ENCODE data around the gene SECISBP2L. TPM values are rescaled to one million over a fixed set of nuclear protein-coding genes. Genes with fewer than 3 reads are reported as not detected.

The SECISBP2L gene
- total RNA-seq, 3 donors from 2014 or later: 49.2 to 70.6 (median 62.3) TPM

DNA sequence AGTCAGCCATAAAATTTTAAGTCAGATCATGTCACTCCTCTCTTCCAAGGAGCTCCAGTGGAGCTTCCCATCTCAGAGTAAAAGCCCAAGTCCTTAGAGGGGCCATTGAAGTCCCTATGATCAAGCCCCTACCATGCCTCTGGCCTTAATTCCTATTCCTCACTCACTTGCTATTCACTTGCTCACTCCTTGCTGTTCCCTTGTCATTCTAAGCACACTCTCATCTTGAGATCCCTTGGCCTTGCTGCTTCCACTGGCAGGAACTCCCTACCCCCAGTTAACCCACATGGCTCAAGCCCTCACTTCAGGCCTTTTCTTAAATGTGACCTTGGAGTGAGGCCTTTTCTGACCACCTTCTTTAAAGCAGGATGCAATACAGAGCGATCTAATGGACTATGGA lies 12.3 kb upstream of the SECISBP2L start:
- TF ChIP-seq POLR2A (IDR thresholded peaks at IDR 0.05) (no peak), POLR2AphosphoS5 (IDR thresholded peaks at IDR 0.05) (no peak)
- TF ChIP-seq, protein P1, sequence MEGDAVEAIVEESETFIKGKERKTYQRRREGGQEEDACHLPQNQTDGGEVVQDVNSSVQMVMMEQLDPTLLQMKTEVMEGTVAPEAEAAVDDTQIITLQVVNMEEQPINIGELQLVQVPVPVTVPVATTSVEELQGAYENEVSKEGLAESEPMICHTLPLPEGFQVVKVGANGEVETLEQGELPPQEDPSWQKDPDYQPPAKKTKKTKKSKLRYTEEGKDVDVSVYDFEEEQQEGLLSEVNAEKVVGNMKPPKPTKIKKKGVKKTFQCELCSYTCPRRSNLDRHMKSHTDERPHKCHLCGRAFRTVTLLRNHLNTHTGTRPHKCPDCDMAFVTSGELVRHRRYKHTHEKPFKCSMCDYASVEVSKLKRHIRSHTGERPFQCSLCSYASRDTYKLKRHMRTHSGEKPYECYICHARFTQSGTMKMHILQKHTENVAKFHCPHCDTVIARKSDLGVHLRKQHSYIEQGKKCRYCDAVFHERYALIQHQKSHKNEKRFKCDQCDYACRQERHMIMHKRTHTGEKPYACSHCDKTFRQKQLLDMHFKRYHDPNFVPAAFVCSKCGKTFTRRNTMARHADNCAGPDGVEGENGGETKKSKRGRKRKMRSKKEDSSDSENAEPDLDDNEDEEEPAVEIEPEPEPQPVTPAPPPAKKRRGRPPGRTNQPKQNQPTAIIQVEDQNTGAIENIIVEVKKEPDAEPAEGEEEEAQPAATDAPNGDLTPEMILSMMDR (IDR thresholded peaks at IDR 0.05): no peak
- no peaks in the 10 kb centered on the region for H3K4me1 ChIP-seq
- DNase-seq (ENCODE audit: low spot score in 2 of 2): no peak

DNA sequence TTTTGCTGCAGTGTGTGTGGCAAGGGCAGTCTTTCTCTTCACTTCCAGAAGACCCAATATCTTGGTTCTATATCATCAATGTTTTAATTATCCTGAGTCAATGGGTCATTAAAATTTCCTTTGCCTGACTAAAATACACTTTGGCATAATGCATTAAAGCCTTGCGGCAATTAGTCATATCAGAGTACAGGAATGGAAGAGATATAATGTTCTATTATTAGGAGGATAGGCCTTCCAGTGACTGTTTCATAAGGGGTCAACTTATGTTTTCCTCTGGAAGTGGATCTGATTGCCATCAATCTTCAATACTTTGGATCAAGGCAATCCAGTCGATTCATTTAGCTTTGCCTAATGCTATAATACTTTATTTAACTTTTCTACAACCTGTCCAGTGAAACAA lies 9.4 kb upstream of the SECISBP2L start:
- Histone ChIP-seq H3K9me3 (no peaks in the 10 kb centered on the region), H3K36me3 (no peaks in the 10 kb centered on the region), H3K4me3 (no peak overlapping the region), H3K4me1 (no peaks in the 10 kb centered on the region), H3K27ac (no peak overlapping the region), H3K27me3 (no peaks in the 10 kb centered on the region)
- no peak for DNase-seq (ENCODE audit: low spot score in 2 of 2)
- TF ChIP-seq POLR2AphosphoS5 (IDR thresholded peaks at IDR 0.05) (no peak), POLR2A (IDR thresholded peaks at IDR 0.05) (no peak)
- TF ChIP-seq, protein P1 (IDR thresholded peaks at IDR 0.05): no peak
- intact Hi-C loops (cut with DNase I; ENCODE audit: low total_unique reads): no loop called here

More for the DNA sequence above, 12.3 kb upstream of the SECISBP2L start:
- Histone ChIP-seq H3K36me3 (no peaks in the 10 kb centered on the region), H3K4me3 (no peak overlapping the region), H3K27me3 (no peaks in the 10 kb centered on the region), H3K27ac (no peak overlapping the region), H3K9me3 (no peaks in the 10 kb centered on the region)
- intact Hi-C loops (cut with DNase I; ENCODE audit: low total_unique reads): no loop called here

DNA sequence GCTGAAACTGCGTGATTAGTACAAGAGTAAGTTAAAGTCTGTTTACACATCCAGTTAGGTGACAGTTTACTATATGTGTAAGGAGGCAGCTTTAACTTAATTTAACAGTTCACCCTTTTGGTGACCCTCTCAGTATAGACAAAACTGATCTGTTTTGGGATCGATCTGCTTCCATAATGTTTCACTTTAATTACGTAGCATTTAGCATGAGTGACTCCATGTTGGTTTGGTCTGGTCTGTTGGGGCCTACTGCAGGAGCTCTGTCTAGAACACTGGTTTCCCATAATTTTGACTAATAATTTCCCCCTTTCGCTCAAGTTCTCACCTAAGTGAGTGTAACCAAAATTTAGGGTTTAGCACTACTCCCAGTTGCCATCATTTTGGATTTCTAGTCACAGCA lies 6.4 kb upstream of the SECISBP2L start:
- Histone ChIP-seq H3K4me1 (no peaks in the 10 kb centered on the region), H3K27ac (no peak overlapping the region), H3K36me3 (no peaks in the 10 kb centered on the region), H3K9me3 (no peaks in the 10 kb centered on the region), H3K4me3 (no peak overlapping the region), H3K27me3 (no peaks in the 10 kb centered on the region)
- intact Hi-C loops (cut with DNase I; ENCODE audit: low total_unique reads): loop anchor here (5.0 kb wide), 1 partner anchor 575 kb away; no protein-coding TSS in a partner anchor
- no peak for DNase-seq (ENCODE audit: low spot score in 2 of 2)
- TF ChIP-seq, protein P1 (IDR thresholded peaks at IDR 0.05): no peak
- TF ChIP-seq POLR2A (IDR thresholded peaks at IDR 0.05): no peak

DNA sequence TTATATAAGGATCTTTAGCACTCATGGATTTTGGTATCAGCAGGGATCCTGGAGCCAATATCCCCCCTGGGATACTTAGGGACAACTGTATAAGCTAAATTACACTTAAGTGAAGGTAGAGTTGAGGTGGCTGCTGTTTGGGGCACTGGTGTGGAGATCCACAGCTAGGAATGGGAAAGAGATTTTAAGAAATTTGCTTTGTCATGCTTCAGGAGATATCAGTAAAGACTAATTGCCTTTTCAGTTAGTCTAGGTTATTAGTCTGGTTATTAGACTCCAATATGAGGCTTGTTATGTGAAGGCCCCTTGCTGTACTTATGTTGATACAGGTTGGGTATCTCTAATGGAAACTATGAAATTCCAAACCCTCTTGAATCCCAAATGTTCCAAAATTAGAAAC lies 1.2 kb upstream of the SECISBP2L start:
- H3K9me3 ChIP-seq: no peaks in the 10 kb centered on the region
- TF ChIP-seq POLR2A (IDR thresholded peaks at IDR 0.05) (no peak), POLR2AphosphoS5 (IDR thresholded peaks at IDR 0.05) (no peak)
- TF ChIP-seq, protein P1 (IDR thresholded peaks at IDR 0.05): no peak
- H3K4me1 ChIP-seq: no peaks in the 10 kb centered on the region
- no peak for DNase-seq (ENCODE audit: low spot score in 2 of 2)
- intact Hi-C loops (cut with DNase I; ENCODE audit: low total_unique reads): no loop called here
- no peak overlapping the region for H3K4me3 ChIP-seq
- no peaks in the 10 kb centered on the region for H3K36me3 ChIP-seq
- H3K27me3 ChIP-seq: no peaks in the 10 kb centered on the region
- no peak overlapping the region for H3K27ac ChIP-seq

DNA sequence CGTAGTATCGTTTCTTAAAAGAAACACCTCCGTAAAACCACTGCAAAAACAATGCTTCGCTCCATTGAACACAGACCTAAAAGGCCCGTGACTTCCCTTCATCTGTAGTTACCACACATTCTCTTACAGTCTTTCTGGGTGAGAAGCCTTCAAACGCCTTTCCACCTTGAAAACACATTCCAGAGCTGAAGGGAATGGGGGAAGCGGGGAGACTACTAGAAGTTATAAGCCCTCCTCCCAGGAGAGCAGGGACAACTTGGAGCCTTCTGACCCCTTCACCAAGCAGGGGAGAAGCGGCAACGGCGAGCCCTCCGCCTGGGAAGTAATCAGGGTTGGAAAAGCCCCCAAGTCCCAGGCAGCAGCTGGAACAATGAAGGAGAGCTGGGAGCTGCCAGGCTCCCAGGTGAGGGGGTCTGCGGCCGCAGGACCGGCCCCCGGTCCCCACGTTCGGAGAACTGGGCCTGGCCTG lies 461 bp downstream of the SECISBP2L start:
- TF ChIP-seq, protein P1 (IDR thresholded peaks at IDR 0.05): no peak
- no peak for TF ChIP-seq POLR2A (IDR thresholded peaks at IDR 0.05)
- TF ChIP-seq POLR2AphosphoS5 (IDR thresholded peaks at IDR 0.05): no peak
- intact Hi-C loops (cut with DNase I; ENCODE audit: low total_unique reads): no loop called here
- no peaks in the 10 kb centered on the region for H3K36me3 ChIP-seq

More for the DNA sequence above, 461 bp downstream of the SECISBP2L start:
- no peak for DNase-seq (ENCODE audit: low spot score in 2 of 2)
- Histone ChIP-seq H3K27me3 (no peaks in the 10 kb centered on the region), H3K27ac (peak overlapping the region; percentile 90 to 91), H3K4me3 (peak overlapping the region; percentile 82 to 99 (median 90)), H3K4me1 (peaks cover 0 to 4% of the 10 kb centered on the region in 2 donors), H3K9me3 (no peaks in the 10 kb centered on the region)
